ENCODE results near the gene EP400. TPM values are rescaled to one million over a fixed set of nuclear protein-coding genes. Genes with fewer than 3 reads are reported as not detected.

The EP400 gene
- total RNA-seq, 1 experiment from 2014 or later = 61.7 TPM

GRCh38 chr12:132070298-132070697 is 120.6 kb downstream of the EP400 start:
- no peak for TF ChIP-seq CTCF (conservative IDR thresholded peaks at IDR 0.05)
- H3K23me2 ChIP-seq (ENCODE audit: insufficient read length, low read depth, low read length, poor library complexity, severe bottlenecking) = no peaks in the 10 kb centered on the region
- H2BK12ac ChIP-seq (ENCODE audit: insufficient read length, low read depth, low read length) = no peak overlapping the region
- no peak overlapping the region for H3K27ac ChIP-seq (ENCODE audit: insufficient read length, low read depth, low read length)
- DNase-seq = no peak
- H2AFZ ChIP-seq (ENCODE audit: low read length) = no peak overlapping the region
- no peak overlapping the region for H2BK20ac ChIP-seq (ENCODE audit: low read depth, low read length, poor library complexity, severe bottlenecking)
- no peak overlapping the region for H2BK5ac ChIP-seq (ENCODE audit: insufficient read length, low read length)
- H2AK5ac ChIP-seq (ENCODE audit: insufficient read length, low read length) = no peak overlapping the region
- no peak overlapping the region for H4K8ac ChIP-seq (replicated peaks; ENCODE audit: insufficient read length, low read depth, low read length)
- H3T11ph ChIP-seq (ENCODE audit: low read length) = no peak overlapping the region
- no peak overlapping the region for H3K4me3 Mint-ChIP-seq
- H3K56ac ChIP-seq (ENCODE audit: insufficient read length, low read depth, low read length) = no peak overlapping the region
- no peak overlapping the region for H3K18ac ChIP-seq (ENCODE audit: insufficient read length, low read depth, low read length)
- H3K9ac ChIP-seq (ENCODE audit: extremely low read depth, insufficient read length, low read length) = no peak overlapping the region
- no peaks in the 10 kb centered on the region for H4K20me1 ChIP-seq (ENCODE audit: control insufficient read depth, insufficient read depth, insufficient read length)
- WGBS (ENCODE audit: extremely low coverage, insufficient read length, low lambda C conversion rate) = no CpG with 5 or more reads among the region's 8 CpGs
- H3K9me3 Mint-ChIP-seq = no peaks in the 10 kb centered on the region
- H3K27me3 Mint-ChIP-seq (ENCODE audit: low read depth) = no peaks in the 10 kb centered on the region
- H3K4me2 ChIP-seq (ENCODE audit: insufficient read depth, insufficient read length, low read length) = no peak overlapping the region
- no peaks in the 10 kb centered on the region for H3K79me2 ChIP-seq (ENCODE audit: insufficient read depth, low read length)
- H4K91ac ChIP-seq (ENCODE audit: insufficient read length, low read depth, low read length) = no peak overlapping the region
- H3K4ac ChIP-seq (ENCODE audit: low read depth, low read length) = no peak overlapping the region
- H4K5ac ChIP-seq (ENCODE audit: insufficient read length, low read depth, low read length) = no peak overlapping the region
- H3K27me3 ChIP-seq (ENCODE audit: insufficient read depth, low read length) = no peaks in the 10 kb centered on the region
- no peaks in the 10 kb centered on the region for H3K4me1 Mint-ChIP-seq
- no peak overlapping the region for H2BK15ac ChIP-seq (ENCODE audit: low read depth, low read length)
- H2BK120ac ChIP-seq (ENCODE audit: low read depth, low read length, poor library complexity, severe bottlenecking) = no peak overlapping the region
- no peak overlapping the region for H3K23ac ChIP-seq (ENCODE audit: insufficient read length, low read depth, low read length)
- peaks cover 27 to 77% (median 70%) of the 10 kb centered on the region in 3 experiments for H3K36me3 Mint-ChIP-seq (ENCODE audit: insufficient read depth in 1 of 3, low read depth in 3 of 3)
- no peaks in the 10 kb centered on the region for H3K4me1 ChIP-seq (ENCODE audit: insufficient read depth, low read length)
- no peak overlapping the region for H3K14ac ChIP-seq (ENCODE audit: insufficient read depth, low read length)
- no peak overlapping the region for H3K27ac Mint-ChIP-seq
- H3K79me1 ChIP-seq (ENCODE audit: insufficient read depth, low read depth, low read length, poor library complexity, severe bottlenecking) = no peaks in the 10 kb centered on the region
- H3K9me3 ChIP-seq (ENCODE audit: control insufficient read depth, low read depth, low read length) = no peaks in the 10 kb centered on the region
